ENCODE measurements around the gene CEP162. TPM values are rescaled to one million over a fixed set of nuclear protein-coding genes. Genes with fewer than 3 reads are reported as not detected.

Gene CEP162
- total RNA-seq, 4 donors from 2014 or later = 1.9 to 4.4 (median 3.2) TPM

- TF ChIP-seq, protein P1, sequence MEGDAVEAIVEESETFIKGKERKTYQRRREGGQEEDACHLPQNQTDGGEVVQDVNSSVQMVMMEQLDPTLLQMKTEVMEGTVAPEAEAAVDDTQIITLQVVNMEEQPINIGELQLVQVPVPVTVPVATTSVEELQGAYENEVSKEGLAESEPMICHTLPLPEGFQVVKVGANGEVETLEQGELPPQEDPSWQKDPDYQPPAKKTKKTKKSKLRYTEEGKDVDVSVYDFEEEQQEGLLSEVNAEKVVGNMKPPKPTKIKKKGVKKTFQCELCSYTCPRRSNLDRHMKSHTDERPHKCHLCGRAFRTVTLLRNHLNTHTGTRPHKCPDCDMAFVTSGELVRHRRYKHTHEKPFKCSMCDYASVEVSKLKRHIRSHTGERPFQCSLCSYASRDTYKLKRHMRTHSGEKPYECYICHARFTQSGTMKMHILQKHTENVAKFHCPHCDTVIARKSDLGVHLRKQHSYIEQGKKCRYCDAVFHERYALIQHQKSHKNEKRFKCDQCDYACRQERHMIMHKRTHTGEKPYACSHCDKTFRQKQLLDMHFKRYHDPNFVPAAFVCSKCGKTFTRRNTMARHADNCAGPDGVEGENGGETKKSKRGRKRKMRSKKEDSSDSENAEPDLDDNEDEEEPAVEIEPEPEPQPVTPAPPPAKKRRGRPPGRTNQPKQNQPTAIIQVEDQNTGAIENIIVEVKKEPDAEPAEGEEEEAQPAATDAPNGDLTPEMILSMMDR (IDR thresholded peaks at IDR 0.05 in 4 of 5, conservative IDR thresholded peaks at IDR 0.05 in 1 of 5) = no peak
- no peak for TF ChIP-seq POLR2A (IDR thresholded peaks at IDR 0.05)
- intact Hi-C loops (cut with DNase I; ENCODE audit: low total_unique reads) (no loop called here), in situ Hi-C loops (cut with MboI; ENCODE audit: low sequenced_read_pairs in 4 of 4) (no loop called here)
- Histone ChIP-seq H3K27ac (no peak overlapping the region), H3K4me3 (no peak overlapping the region), H3K36me3 (peaks cover 0 to 22% of the 10 kb centered on the region in 2 donors), H3K9me3 (no peaks in the 10 kb centered on the region), H3K4me1 (no peaks in the 10 kb centered on the region), H3K27me3 (no peaks in the 10 kb centered on the region)
- ATAC-seq (no peak), DNase-seq (no peak)
Measured at GRCh38 chr6:84150705-84151104, 76.7 kb downstream of the CEP162 start.

DNA sequence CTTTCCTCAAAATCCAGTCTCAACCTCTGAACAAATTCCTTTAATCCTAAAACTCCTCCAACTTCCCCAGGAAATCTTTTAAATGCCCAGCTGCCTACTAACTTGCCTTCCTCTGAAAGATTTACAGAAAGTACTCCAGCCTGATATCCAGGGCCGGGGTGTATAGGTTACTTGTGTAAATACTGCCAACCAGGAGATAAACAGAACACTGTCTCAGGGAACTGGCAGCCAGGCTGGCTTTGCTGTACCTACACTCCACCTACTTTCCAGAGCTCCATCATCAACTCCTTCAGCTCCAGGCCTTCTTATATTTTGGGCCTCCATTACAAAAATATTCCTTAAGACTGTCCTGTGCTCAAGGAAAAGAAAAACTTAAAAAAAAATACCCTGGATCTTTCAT, 85.9 kb downstream of the CEP162 start:
- no peaks in the 10 kb centered on the region for H3K4me1 ChIP-seq
- peaks cover 0 to 5% of the 10 kb centered on the region in 2 donors for H3K36me3 ChIP-seq
- in situ Hi-C loops (cut with MboI; ENCODE audit: low sequenced_read_pairs in 4 of 4) = no loop called here
- DNase-seq (no peak), ATAC-seq (no peak)
- H3K4me3 ChIP-seq = no peak overlapping the region
- H3K9me3 ChIP-seq = no peaks in the 10 kb centered on the region
- TF ChIP-seq, protein P1 (IDR thresholded peaks at IDR 0.05 in 4 of 5, conservative IDR thresholded peaks at IDR 0.05 in 1 of 5) = no peak
- no peak for TF ChIP-seq POLR2A (IDR thresholded peaks at IDR 0.05)
- H3K27ac ChIP-seq = no peak overlapping the region
- H3K27me3 ChIP-seq = no peaks in the 10 kb centered on the region
- intact Hi-C loops (cut with DNase I; ENCODE audit: low total_unique reads) = no loop called here

DNA sequence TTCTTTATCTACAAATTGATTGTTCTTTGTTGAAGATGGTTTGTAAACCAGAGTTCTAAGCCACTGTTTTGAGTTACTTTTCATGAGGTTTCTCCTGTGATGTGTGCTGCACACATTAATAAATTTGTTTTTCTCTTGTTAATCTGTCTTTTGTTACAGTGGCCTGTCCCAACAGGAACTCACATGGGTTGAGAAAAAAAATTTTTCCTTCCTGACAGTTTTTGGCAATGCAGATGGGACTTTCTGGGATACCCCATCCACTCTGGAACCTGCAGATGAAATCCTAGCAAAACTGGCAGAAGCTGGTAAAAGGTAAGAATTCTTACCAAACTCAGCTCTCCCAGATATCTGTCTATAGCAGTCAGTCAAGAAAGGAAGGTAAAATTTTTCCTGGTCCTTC, 88.1 kb downstream of the CEP162 start:
- intact Hi-C loops (cut with DNase I; ENCODE audit: low total_unique reads) = no loop called here
- DNase-seq (no peak), ATAC-seq (no peak)
- H3K4me1 ChIP-seq = no peaks in the 10 kb centered on the region
- H3K4me3 ChIP-seq = no peak overlapping the region
- in situ Hi-C loops (cut with MboI; ENCODE audit: low sequenced_read_pairs in 4 of 4) = no loop called here
- H3K27ac ChIP-seq = no peak overlapping the region
- TF ChIP-seq, protein P1 (IDR thresholded peaks at IDR 0.05 in 4 of 5, conservative IDR thresholded peaks at IDR 0.05 in 1 of 5) = no peak
- TF ChIP-seq POLR2A (IDR thresholded peaks at IDR 0.05) = no peak
- no peaks in the 10 kb centered on the region for H3K27me3 ChIP-seq
- H3K36me3 ChIP-seq = peaks cover 0 to 5% of the 10 kb centered on the region in 2 donors
- no peaks in the 10 kb centered on the region for H3K9me3 ChIP-seq

DNA sequence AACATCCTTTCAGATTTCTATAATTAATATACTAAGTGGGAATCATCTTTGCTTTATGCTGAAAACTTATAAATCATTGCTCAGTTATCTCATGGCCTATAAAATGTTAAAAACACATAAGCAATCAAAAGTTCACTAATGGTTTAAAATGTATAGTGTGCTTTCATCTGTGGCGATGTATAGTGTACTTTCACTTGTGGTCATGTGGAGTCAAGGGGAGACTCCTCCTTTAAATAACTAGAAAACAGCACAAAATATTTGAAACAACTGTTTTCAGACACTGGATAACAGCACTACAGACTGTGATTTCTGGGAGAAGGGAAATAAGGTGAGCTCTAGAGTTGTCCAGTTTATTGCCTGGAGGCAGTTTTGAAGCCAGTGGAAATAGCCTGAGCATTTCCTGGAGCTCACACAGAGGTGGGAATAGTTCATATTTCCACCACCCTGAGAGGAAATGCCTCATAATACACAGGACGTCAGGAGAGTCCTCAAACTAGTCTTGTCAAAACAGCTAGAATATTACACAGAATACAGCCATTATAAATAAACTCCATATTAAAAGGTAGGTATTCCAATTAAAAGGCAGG, 89.4 kb downstream of the CEP162 start:
- Histone ChIP-seq H3K4me3 (no peak overlapping the region), H3K9me3 (no peaks in the 10 kb centered on the region), H3K27ac (no peak overlapping the region), H3K27me3 (no peaks in the 10 kb centered on the region), H3K4me1 (no peaks in the 10 kb centered on the region), H3K36me3 (peaks cover 0 to 5% of the 10 kb centered on the region in 2 donors)
- ATAC-seq (no peak), DNase-seq (no peak)
- in situ Hi-C loops (cut with MboI; ENCODE audit: low sequenced_read_pairs in 4 of 4) = no loop called here
- intact Hi-C loops (cut with DNase I; ENCODE audit: low total_unique reads) = no loop called here
- TF ChIP-seq POLR2A (IDR thresholded peaks at IDR 0.05) = no peak
- TF ChIP-seq, protein P1 (IDR thresholded peaks at IDR 0.05 in 4 of 5, conservative IDR thresholded peaks at IDR 0.05 in 1 of 5) = no peak

GRCh38 chr6:84137051-84137375, 90.4 kb downstream of the CEP162 start:
- intact Hi-C loops (cut with DNase I; ENCODE audit: low total_unique reads) = no loop called here
- H3K4me1 ChIP-seq = no peaks in the 10 kb centered on the region
- DNase-seq (no peak), ATAC-seq (no peak)
- H3K27me3 ChIP-seq = no peaks in the 10 kb centered on the region
- H3K27ac ChIP-seq = no peak overlapping the region
- H3K9me3 ChIP-seq = no peaks in the 10 kb centered on the region
- TF ChIP-seq POLR2A (IDR thresholded peaks at IDR 0.05) = no peak
- TF ChIP-seq, protein P1 (IDR thresholded peaks at IDR 0.05 in 4 of 5, conservative IDR thresholded peaks at IDR 0.05 in 1 of 5) = no peak
- H3K36me3 ChIP-seq = peaks cover 0 to 5% of the 10 kb centered on the region in 2 donors
- no peak overlapping the region for H3K4me3 ChIP-seq
- in situ Hi-C loops (cut with MboI; ENCODE audit: low sequenced_read_pairs in 4 of 4) = no loop called here

All from gastrocnemius medialis (tissue), 4 donors.